H9 (cell line): Measurements from ENCODE around the gene NR2F1-AS1. TPM values are rescaled to one million over a fixed set of nuclear protein-coding genes. Genes with fewer than 3 reads are reported as not detected.

ENCODE experiments used
- DNase-seq: peaks from one replicate; pipeline ENCODE4 v3.0.0-alpha.2; 2017
- H2AFZ ChIP-seq: one replicate; pipeline ENCODE4 v1.6.1; 2013; ENCODE audit warnings: mild to moderate bottlenecking, low read length, control low read depth, moderate library complexity
- H2AK5ac ChIP-seq: 2 replicates; pipeline ENCODE4 v1.6.1; 2013; ENCODE audit warnings: low read length, control low read depth, mixed read lengths; ENCODE audit not compliant: insufficient read length
- H2BK120ac ChIP-seq: one replicate; pipeline ENCODE4 v1.6.1; 2013; ENCODE audit warnings: low read depth, mild to moderate bottlenecking, low read length, control low read depth, inconsistent platforms; ENCODE audit not compliant: poor library complexity, severe bottlenecking
- H2BK12ac ChIP-seq: 2 replicates; pipeline ENCODE4 v1.6.1; 2013; ENCODE audit warnings: low read length, control low read depth, mixed read lengths, low read depth; ENCODE audit not compliant: insufficient read length
- H2BK15ac ChIP-seq: 2 replicates; pipeline ENCODE4 v1.6.1; 2013; ENCODE audit warnings: low read depth, low read length, control low read depth
- H2BK20ac ChIP-seq: one replicate; pipeline ENCODE4 v1.6.1; 2013; ENCODE audit warnings: low read depth, mild to moderate bottlenecking, low read length, control low read depth, inconsistent platforms; ENCODE audit not compliant: poor library complexity, severe bottlenecking
- H2BK5ac ChIP-seq: 2 replicates; pipeline ENCODE4 v1.6.1; 2013; ENCODE audit warnings: low read length, control low read depth, mixed read lengths; ENCODE audit not compliant: insufficient read length
- H3K14ac ChIP-seq: 2 replicates; pipeline ENCODE4 v1.6.1; 2013; ENCODE audit warnings: low read length, control low read depth; ENCODE audit not compliant: insufficient read depth
- H3K18ac ChIP-seq: 2 replicates; pipeline ENCODE4 v1.6.1; 2013; ENCODE audit warnings: low read depth, mild to moderate bottlenecking, mixed read lengths, low read length, control low read depth; ENCODE audit not compliant: insufficient read length
- H3K23ac ChIP-seq: 2 replicates; pipeline ENCODE4 v1.6.1; 2013; ENCODE audit warnings: low read length, control low read depth, mixed read lengths, low read depth; ENCODE audit not compliant: insufficient read length
- H3K23me2 ChIP-seq: 2 replicates; pipeline ENCODE4 v1.6.1; 2013; ENCODE audit warnings: low read depth, mild to moderate bottlenecking, mixed read lengths, low read length, control low read depth; ENCODE audit not compliant: insufficient read length, poor library complexity, severe bottlenecking
- H3K27ac ChIP-seq: 2 replicates; pipeline ENCODE4 v1.5.1; 2013; ENCODE audit warnings: low read length, control low read depth, mixed read lengths, low read depth; ENCODE audit not compliant: insufficient read length
- H3K27me3 ChIP-seq: 2 replicates; pipeline ENCODE4 v1.6.1; 2013; ENCODE audit warnings: low read length, control low read depth, inconsistent platforms; ENCODE audit not compliant: insufficient read depth
- H3K4ac ChIP-seq: 2 replicates; pipeline ENCODE4 v1.6.1; 2013; ENCODE audit warnings: low read depth, mild to moderate bottlenecking, control low read depth, inconsistent platforms, low read length, moderate library complexity
- H3K4me1 ChIP-seq: 2 replicates; pipeline ENCODE4 v1.6.1; 2013; ENCODE audit warnings: low read length, control low read depth, inconsistent platforms; ENCODE audit not compliant: insufficient read depth
- H3K4me2 ChIP-seq: 2 replicates; pipeline ENCODE4 v1.6.1; 2013; ENCODE audit warnings: low read length, control low read depth, mixed read lengths; ENCODE audit not compliant: insufficient read length, insufficient read depth
- H3K56ac ChIP-seq: 2 replicates; pipeline ENCODE4 v1.6.1; 2013; ENCODE audit warnings: low read depth, mild to moderate bottlenecking, mixed read lengths, low read length, control low read depth; ENCODE audit not compliant: insufficient read length
- H3K79me1 ChIP-seq: 2 replicates; pipeline ENCODE4 v1.6.1; 2013; ENCODE audit warnings: low read depth, mild to moderate bottlenecking, moderate library complexity, low read length, control low read depth, inconsistent platforms; ENCODE audit not compliant: insufficient read depth, poor library complexity, severe bottlenecking
- H3K79me2 ChIP-seq: 2 replicates; pipeline ENCODE4 v1.6.1; 2013; ENCODE audit warnings: low read length, control low read depth, inconsistent platforms; ENCODE audit not compliant: insufficient read depth
- H3K9ac ChIP-seq: 2 replicates; pipeline ENCODE4 v1.6.1; 2013; ENCODE audit warnings: low read length, control low read depth, mixed read lengths; ENCODE audit not compliant: insufficient read length; ENCODE audit errors: extremely low read depth
- H3K9me3 ChIP-seq: one replicate; pipeline ENCODE4 v1.6.1; 2013; ENCODE audit warnings: low read depth, low read length, inconsistent platforms; ENCODE audit not compliant: control insufficient read depth
- H3T11ph ChIP-seq: one replicate; pipeline ENCODE4 v1.6.1; 2013; ENCODE audit warnings: mild to moderate bottlenecking, low read length, control low read depth, inconsistent platforms
- H4K20me1 ChIP-seq: one replicate; pipeline ENCODE4 v1.6.1; 2013; ENCODE audit not compliant: control insufficient read depth, insufficient read length, insufficient read depth
- H4K5ac ChIP-seq: 2 replicates; pipeline ENCODE4 v1.6.1; 2013; ENCODE audit warnings: low read depth, mild to moderate bottlenecking, mixed read lengths, low read length, control low read depth; ENCODE audit not compliant: insufficient read length
- H4K8ac ChIP-seq: replicated peaks from 2 replicates; pipeline ENCODE4 v1.6.1; 2013; ENCODE audit warnings: low read length, control low read depth, mixed read lengths, low read depth; ENCODE audit not compliant: insufficient read length
- H4K91ac ChIP-seq: 2 replicates; pipeline ENCODE4 v1.6.1; 2013; ENCODE audit warnings: low read depth, mild to moderate bottlenecking, moderate library complexity, mixed read lengths, low read length, control low read depth; ENCODE audit not compliant: insufficient read length
- H3K27ac Mint-ChIP-seq, 3 experiments: 2 replicates in 2 of 3; 3 replicates in 1 of 3; pipeline ENCODE4 v1.8.0; 2020 to 2021; ENCODE audit warnings: mixed read lengths in 3 of 3, mild to moderate bottlenecking in 1 of 3, moderate library complexity in 1 of 3
- H3K27me3 Mint-ChIP-seq: 2 replicates; pipeline ENCODE4 v1.8.0; 2021; ENCODE audit warnings: low read depth, mild to moderate bottlenecking, moderate library complexity, mixed read lengths
- H3K36me3 Mint-ChIP-seq, 3 experiments: 2 replicates in 2 of 3; 3 replicates in 1 of 3; pipeline ENCODE4 v1.8.0; 2020 to 2021; ENCODE audit warnings: low read depth in 3 of 3, mixed read lengths in 3 of 3; ENCODE audit not compliant: insufficient read depth in 1 of 3
- H3K4me1 Mint-ChIP-seq, 2 experiments: 2 replicates each; pipeline ENCODE4 v1.8.0; 2020; ENCODE audit warnings: mixed read lengths in 2 of 2
- H3K4me3 Mint-ChIP-seq, 2 experiments: 2 replicates in 1 of 2; 3 replicates in 1 of 2; pipeline ENCODE4 v1.8.0; 2020 to 2021; ENCODE audit warnings: mild to moderate bottlenecking in 2 of 2, mixed read lengths in 2 of 2, moderate library complexity in 1 of 2
- H3K9me3 Mint-ChIP-seq, 2 experiments: 2 replicates in 1 of 2; 3 replicates in 1 of 2; pipeline ENCODE4 v1.8.0; 2020; ENCODE audit warnings: mild to moderate bottlenecking in 2 of 2, mixed read lengths in 2 of 2, moderate library complexity in 1 of 2
- WGBS: extraction: QIAGEN DNeasy Blood & Tissue Kit; methylation state at CpG from one replicate; pipeline ENCODE4 v1.1.7; 2013; ENCODE audit warnings: missing lambda C conversion rate, low lambda C conversion rate, mixed read lengths; ENCODE audit not compliant: insufficient read length; ENCODE audit errors: extremely low coverage; 5-methylcytosine and 5-hydroxymethylcytosine counted together
- total RNA-seq: library from RNA; stranded (reverse); gene quantifications from 2 replicates; pipeline ENCODE4 v1.2.1, GENCODE V29; 2021
- TF ChIP-seq, protein P1 (sequence below): fragments of 200-600 bp; sonication (generic); conservative IDR thresholded peaks from 3 replicates; pipeline ENCODE4 v1.8.0; 2021; ENCODE audit warnings: antibody characterized with exemption, mild to moderate bottlenecking

The NR2F1-AS1 gene
- total RNA-seq, 1 experiment from 2014 or later: 1.9 TPM

DNA sequence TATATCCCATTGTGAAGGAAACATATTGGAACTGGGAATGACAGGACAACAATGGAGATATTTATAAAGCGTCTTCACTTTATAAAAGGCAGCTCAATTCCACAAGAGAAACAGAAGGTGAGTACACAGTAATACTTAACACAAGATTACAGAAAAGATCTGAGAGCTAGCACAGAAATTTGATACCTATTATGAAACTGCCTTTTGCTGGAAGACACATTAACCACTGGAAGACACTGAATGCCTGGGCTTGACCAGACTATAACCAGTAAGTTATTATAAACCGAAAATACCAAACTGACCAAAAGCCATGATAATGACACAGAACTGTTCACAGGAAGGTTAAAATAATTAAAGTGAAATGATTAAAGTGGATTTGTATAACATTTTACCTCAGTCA lies 195.4 kb downstream of the NR2F1-AS1 start:
- Mint-ChIP-seq H3K36me3 (no peaks in the 10 kb centered on the region; a peak in 2 of 7 replicates), H3K27me3 (no peaks in the 10 kb centered on the region), H3K27ac (no peak overlapping the region), H3K4me3 (no peak overlapping the region), H3K4me1 (peaks cover 9 to 12% of the 10 kb centered on the region in 2 experiments; a peak in 3 of 4 replicates), H3K9me3 (peaks cover 3 to 4% of the 10 kb centered on the region in 2 experiments; a peak in 2 of 5 replicates)
- no CpG with 5 or more reads among the region's 2 CpGs for WGBS
- no peak overlapping the region for H3K18ac ChIP-seq
- no peak overlapping the region for H3K56ac ChIP-seq
- no peak overlapping the region for H3K27ac ChIP-seq
- no peak overlapping the region for H3K4ac ChIP-seq
- no peak overlapping the region for H2AFZ ChIP-seq
- H3K79me2 ChIP-seq: no peaks in the 10 kb centered on the region
- no peak overlapping the region for H3K4me2 ChIP-seq
- H3K27me3 ChIP-seq: no peaks in the 10 kb centered on the region
- H3K79me1 ChIP-seq: no peaks in the 10 kb centered on the region
- H3K14ac ChIP-seq: no peak overlapping the region
- no peaks in the 10 kb centered on the region for H3K9me3 ChIP-seq
- TF ChIP-seq, protein P1, sequence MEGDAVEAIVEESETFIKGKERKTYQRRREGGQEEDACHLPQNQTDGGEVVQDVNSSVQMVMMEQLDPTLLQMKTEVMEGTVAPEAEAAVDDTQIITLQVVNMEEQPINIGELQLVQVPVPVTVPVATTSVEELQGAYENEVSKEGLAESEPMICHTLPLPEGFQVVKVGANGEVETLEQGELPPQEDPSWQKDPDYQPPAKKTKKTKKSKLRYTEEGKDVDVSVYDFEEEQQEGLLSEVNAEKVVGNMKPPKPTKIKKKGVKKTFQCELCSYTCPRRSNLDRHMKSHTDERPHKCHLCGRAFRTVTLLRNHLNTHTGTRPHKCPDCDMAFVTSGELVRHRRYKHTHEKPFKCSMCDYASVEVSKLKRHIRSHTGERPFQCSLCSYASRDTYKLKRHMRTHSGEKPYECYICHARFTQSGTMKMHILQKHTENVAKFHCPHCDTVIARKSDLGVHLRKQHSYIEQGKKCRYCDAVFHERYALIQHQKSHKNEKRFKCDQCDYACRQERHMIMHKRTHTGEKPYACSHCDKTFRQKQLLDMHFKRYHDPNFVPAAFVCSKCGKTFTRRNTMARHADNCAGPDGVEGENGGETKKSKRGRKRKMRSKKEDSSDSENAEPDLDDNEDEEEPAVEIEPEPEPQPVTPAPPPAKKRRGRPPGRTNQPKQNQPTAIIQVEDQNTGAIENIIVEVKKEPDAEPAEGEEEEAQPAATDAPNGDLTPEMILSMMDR: no peak
- no peaks in the 10 kb centered on the region for H3K23me2 ChIP-seq
- no peak overlapping the region for H4K8ac ChIP-seq
- no peak overlapping the region for H4K5ac ChIP-seq
- H3K4me1 ChIP-seq: peaks cover 3% of the 10 kb centered on the region; the same call in 1 of the 2 replicates
- no peak overlapping the region for H3K23ac ChIP-seq
- no peak overlapping the region for H3K9ac ChIP-seq
- H2BK12ac ChIP-seq: no peak overlapping the region
- no peak overlapping the region for H2BK5ac ChIP-seq
- no peak overlapping the region for H4K91ac ChIP-seq
- no peak overlapping the region for H2BK15ac ChIP-seq
- H2BK120ac ChIP-seq: no peak overlapping the region
- no peak overlapping the region for H3T11ph ChIP-seq
- H2AK5ac ChIP-seq: no peak overlapping the region
- H2BK20ac ChIP-seq: no peak overlapping the region
- no peak for DNase-seq
- no peaks in the 10 kb centered on the region for H4K20me1 ChIP-seq
